Measurements from ENCODE around the gene SMIM44.

GRCh38 chr19:3524078-3524842, 41.0 kb upstream of the SMIM44 start:
- TF ChIP-seq CTCF (IDR thresholded peaks at IDR 0.05) (no peak), POLR2A (IDR thresholded peaks at IDR 0.05) (no peak)

Data from Peyer's patch (tissue), 4 donors.